Osteoblast (primary cell): ENCODE measurements around the gene FAM107A. TPM values are rescaled to one million over a fixed set of nuclear protein-coding genes. Genes with fewer than 3 reads are reported as not detected.

Source experiments
- DNase-seq: peaks from one replicate; pipeline ENCODE4 v3.0.0; 2011; ENCODE audit warnings: low spot score, mixed read lengths; ENCODE audit not compliant: insufficient read length; ENCODE audit errors: missing footprints
- H2AFZ ChIP-seq: 2 replicates; pipeline ENCODE4 v1.6.0; 2011; ENCODE audit warnings: mild to moderate bottlenecking, low read length
- H3K27ac ChIP-seq: 2 replicates; pipeline ENCODE4 v1.5.1; 2011; ENCODE audit warnings: mild to moderate bottlenecking, low read depth, low read length, moderate library complexity
- H3K27me3 ChIP-seq: 2 replicates; pipeline ENCODE4 v1.6.0; 2012; ENCODE audit warnings: mild to moderate bottlenecking, control low read depth, inconsistent platforms, low read length, moderate library complexity; ENCODE audit not compliant: insufficient read depth
- H3K36me3 ChIP-seq: 2 replicates; pipeline ENCODE4 v1.5.1; 2011; ENCODE audit warnings: mild to moderate bottlenecking, low read length, control low read depth, moderate library complexity; ENCODE audit not compliant: insufficient read depth
- H3K4me1 ChIP-seq: 2 replicates; pipeline ENCODE4 v1.5.1; 2011; ENCODE audit warnings: mild to moderate bottlenecking, low read length, control low read depth, moderate library complexity; ENCODE audit not compliant: insufficient read depth
- H3K4me2 ChIP-seq: 2 replicates; pipeline ENCODE4 v1.6.0; 2011; ENCODE audit warnings: mild to moderate bottlenecking, low read length; ENCODE audit not compliant: insufficient read depth
- H3K4me3 ChIP-seq: fragments of 200-600 bp; sonication (generic); 3 replicates; pipeline ENCODE4 v1.5.1; 2012; ENCODE audit warnings: mild to moderate bottlenecking, low read length, inconsistent platforms; ENCODE audit not compliant: insufficient read depth
- H3K79me2 ChIP-seq: 2 replicates; pipeline ENCODE4 v1.6.0; 2012; ENCODE audit warnings: mild to moderate bottlenecking, low read length, control low read depth, inconsistent platforms; ENCODE audit not compliant: insufficient read depth
- H3K9me3 ChIP-seq: 2 replicates; pipeline ENCODE4 v1.5.1; 2011; ENCODE audit warnings: low read depth, low read length, control low read depth
- H4K20me1 ChIP-seq: 2 replicates; pipeline ENCODE4 v1.6.0; 2012; ENCODE audit warnings: mild to moderate bottlenecking, low read length, control low read depth; ENCODE audit not compliant: insufficient read depth
- CTCF ChIP-seq: IDR thresholded peaks from 2 replicates; pipeline ENCODE4 v1.5.1; 2011; ENCODE audit warnings: mild to moderate bottlenecking, low read depth, low read length, moderate library complexity; ENCODE audit errors: extremely low read depth
- total RNA-seq: library from RNA; depleted of rRNA; stranded (reverse); fragments of >200 nt; gene quantifications from 2 replicates; pipeline ENCODE4 v1.2.3, GENCODE V29; 2012

Gene FAM107A
- total RNA-seq, 1 donor = not detected

GRCh38 chr3:58564456-58565160, 12.6 kb downstream of the FAM107A start:
- H3K4me1 ChIP-seq = peaks cover 22% of the 10 kb centered on the region
- H3K4me3 ChIP-seq = no peak overlapping the region
- no peak for TF ChIP-seq CTCF

GRCh38 chr3:58564054-58564453, 13.1 kb downstream of the FAM107A start:
- Histone ChIP-seq H3K4me3 (no peak overlapping the region), H3K9me3 (no peaks in the 10 kb centered on the region), H3K4me1 (peaks cover 22% of the 10 kb centered on the region), H3K27me3 (no peaks in the 10 kb centered on the region), H3K36me3 (no peaks in the 10 kb centered on the region), H4K20me1 (no peaks in the 10 kb centered on the region), H2AFZ (no peak overlapping the region), H3K79me2 (no peaks in the 10 kb centered on the region), H3K27ac (peak overlapping the region; percentile 72), H3K4me2 (no peak overlapping the region)
- no peak for TF ChIP-seq CTCF
- no peak for DNase-seq

More at GRCh38 chr3:58564456-58565160, 12.6 kb downstream of the FAM107A start:
- Histone ChIP-seq H3K79me2 (no peaks in the 10 kb centered on the region), H3K27ac (peak overlapping the region; percentile 72), H3K36me3 (no peaks in the 10 kb centered on the region), H3K4me2 (peak overlapping the region; percentile 8), H4K20me1 (no peaks in the 10 kb centered on the region), H3K9me3 (no peaks in the 10 kb centered on the region), H2AFZ (no peak overlapping the region), H3K27me3 (no peaks in the 10 kb centered on the region)
- peak; percentile 94 for DNase-seq

GRCh38 chr3:58563386-58564035, 13.7 kb downstream of the FAM107A start:
- Histone ChIP-seq H3K4me1 (peaks cover 22% of the 10 kb centered on the region), H4K20me1 (no peaks in the 10 kb centered on the region), H3K4me2 (no peak overlapping the region), H3K36me3 (no peaks in the 10 kb centered on the region), H3K27ac (peak overlapping the region; percentile 72), H2AFZ (no peak overlapping the region), H3K4me3 (no peak overlapping the region), H3K79me2 (no peaks in the 10 kb centered on the region), H3K9me3 (no peaks in the 10 kb centered on the region), H3K27me3 (no peaks in the 10 kb centered on the region)
- TF ChIP-seq CTCF = no peak
- DNase-seq = no peak

GRCh38 chr3:58562498-58562897, 14.7 kb downstream of the FAM107A start:
- Histone ChIP-seq H3K36me3 (no peaks in the 10 kb centered on the region), H3K4me3 (no peak overlapping the region), H3K4me1 (peaks cover 22% of the 10 kb centered on the region), H3K4me2 (no peak overlapping the region), H3K27me3 (no peaks in the 10 kb centered on the region), H3K27ac (no peak overlapping the region), H3K79me2 (no peaks in the 10 kb centered on the region), H4K20me1 (no peaks in the 10 kb centered on the region), H3K9me3 (no peaks in the 10 kb centered on the region), H2AFZ (no peak overlapping the region)
- TF ChIP-seq CTCF = no peak
- DNase-seq = no peak
